GM19240 (cell line): ENCODE data around the gene RAB4B.
"Not testable (repeated sequence)": the region's sequence is repeated elsewhere in the genome, so short reads cannot be mapped to it uniquely, and the experiment has no call there.

Experiments
- DNase-seq: peaks from one replicate; pipeline ENCODE4 v3.0.0; 2011; ENCODE audit warnings: low spot score; ENCODE audit not compliant: insufficient read length

Gene RAB4B

DNA sequence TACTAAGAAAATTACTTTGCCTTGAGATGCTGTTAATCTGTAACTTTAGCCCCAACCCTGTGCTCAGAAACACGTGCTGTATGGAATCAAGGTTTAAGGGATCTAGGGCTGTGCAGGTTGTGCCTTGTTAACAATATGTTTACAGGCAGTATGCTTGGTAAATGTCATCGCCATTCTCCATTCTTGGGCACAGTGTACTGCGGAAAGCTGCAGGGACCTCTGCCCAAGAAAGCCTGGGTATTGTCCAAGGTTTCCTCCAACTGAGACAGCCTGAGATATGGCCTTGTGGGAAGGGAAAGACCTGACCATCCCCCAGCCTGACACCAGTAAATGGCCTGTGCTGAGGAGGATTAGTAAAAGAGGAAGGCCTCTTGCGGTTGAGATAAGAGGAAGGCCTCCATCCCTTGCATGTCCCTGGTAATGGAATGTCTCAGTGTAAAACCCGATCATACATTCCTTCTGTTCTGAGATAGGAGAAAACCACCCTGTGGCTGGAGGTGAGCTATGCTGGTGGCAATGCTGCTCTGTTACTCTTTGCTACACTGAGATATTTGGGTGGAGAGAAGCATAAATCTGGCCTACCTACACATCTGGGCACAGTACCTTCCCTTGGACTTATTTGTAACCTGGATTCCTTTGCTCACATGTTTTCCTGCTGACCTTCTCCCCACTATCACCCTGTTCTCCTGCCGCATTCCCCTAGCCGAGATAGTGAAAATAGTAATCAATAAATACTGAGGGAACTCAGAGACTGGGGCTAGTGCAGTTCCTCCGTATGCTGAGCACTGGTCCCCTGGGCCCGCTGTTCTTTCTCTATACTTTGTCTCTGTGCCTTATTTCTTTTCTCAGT is 44.9 kb downstream of the RAB4B start:
- not testable (repeated sequence) for DNase-seq

DNA sequence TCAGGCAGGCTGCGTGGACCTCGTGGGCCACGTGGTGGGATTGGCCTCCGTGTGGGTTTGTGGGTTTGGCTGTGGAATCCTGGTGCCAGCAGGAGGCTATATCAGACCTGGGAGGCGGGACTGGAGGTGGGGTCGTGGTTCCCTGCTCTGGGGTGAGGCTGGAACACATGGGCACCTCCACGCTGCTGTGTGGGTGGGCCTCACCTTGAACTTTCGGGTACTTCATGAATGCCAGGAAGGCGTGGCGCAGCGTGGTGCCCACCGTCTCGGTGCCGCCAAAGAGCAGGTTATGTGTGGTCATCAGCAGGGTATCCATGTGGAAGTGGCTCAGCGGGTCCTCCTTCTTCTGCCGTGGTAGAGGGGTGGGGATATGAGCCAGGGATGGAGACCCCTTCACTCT is 46.9 kb downstream of the RAB4B start:
- not testable (repeated sequence) for DNase-seq

DNA sequence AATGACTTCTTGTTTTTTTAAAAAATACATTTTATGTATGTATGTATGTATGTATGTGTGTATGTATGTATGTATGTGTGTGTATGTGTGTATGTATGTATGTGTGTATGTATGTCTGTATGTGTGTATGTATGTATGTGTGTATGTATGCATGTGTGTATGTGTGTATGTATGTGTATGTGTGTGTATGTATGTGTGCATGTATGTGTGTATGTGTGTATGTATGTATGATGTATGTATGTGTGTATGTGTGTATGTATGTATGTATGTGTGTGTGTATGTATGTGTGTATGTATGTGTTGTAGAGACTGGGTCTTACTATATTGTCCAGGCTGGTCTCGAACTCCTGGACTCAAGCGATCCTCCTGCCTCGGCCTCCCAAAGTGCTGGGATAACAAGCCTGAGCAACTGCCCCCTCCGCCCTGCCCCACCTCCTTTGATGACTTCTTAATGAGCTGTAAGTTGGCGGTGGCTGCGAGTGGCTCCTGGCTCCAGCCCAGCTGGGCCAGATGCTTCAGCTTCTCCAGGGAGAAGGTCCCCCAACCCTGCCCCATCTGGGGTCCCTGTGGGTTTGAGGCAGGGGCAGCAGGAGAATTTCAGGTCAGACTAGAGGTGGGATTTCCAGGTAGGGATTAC is 47.5 kb downstream of the RAB4B start:
- not testable (repeated sequence) for DNase-seq

DNA sequence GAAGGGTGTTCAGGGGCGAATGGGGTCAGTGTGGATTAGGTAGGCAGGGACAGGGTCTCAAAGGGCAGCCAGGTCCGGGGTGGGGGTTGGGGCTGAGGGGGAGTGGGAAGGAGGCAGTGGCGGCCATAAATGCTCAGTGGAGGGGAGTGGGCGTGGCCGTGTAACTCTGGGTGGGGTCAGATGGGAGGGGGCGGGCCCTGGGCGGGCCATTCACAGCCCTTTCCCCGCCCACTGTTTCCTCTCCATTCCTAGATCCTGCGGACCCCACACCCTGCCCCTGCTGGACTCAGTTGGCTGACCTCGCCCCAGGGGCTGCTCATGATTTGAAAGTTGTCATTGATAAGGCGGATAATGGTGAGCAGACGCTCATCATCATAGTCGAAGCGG is 48.3 kb downstream of the RAB4B start:
- not testable (repeated sequence) for DNase-seq

DNA sequence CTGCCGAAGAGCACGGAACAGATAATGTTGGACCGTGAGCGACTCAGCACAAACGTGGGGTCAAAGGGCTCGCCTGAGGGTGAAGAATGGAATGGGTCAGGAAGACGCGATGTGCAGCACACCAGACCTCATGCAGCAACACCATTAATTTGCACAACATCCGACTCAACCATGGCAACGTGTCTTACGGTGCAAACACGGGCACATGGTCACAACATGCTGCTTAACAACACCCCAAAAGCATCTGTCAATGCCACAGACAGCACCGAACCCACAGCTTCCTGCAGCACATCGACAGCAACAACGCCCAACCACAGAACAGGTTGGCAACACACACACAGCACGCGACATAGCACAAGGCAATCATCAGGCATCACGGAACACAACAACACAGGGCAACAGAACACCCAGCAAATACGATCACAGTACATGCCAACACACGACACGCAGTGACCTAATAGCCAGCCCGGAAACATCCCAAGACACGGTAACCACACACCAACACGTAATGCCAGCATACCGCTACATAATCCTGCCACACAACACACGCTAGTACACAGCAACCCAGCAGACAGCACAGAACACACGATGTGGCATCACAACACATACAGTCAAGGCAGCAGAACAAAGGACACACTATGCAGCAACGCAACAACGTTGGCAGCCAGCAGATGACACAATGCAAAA is 48.8 kb downstream of the RAB4B start:
- DNase-seq: not testable (repeated sequence)

DNA sequence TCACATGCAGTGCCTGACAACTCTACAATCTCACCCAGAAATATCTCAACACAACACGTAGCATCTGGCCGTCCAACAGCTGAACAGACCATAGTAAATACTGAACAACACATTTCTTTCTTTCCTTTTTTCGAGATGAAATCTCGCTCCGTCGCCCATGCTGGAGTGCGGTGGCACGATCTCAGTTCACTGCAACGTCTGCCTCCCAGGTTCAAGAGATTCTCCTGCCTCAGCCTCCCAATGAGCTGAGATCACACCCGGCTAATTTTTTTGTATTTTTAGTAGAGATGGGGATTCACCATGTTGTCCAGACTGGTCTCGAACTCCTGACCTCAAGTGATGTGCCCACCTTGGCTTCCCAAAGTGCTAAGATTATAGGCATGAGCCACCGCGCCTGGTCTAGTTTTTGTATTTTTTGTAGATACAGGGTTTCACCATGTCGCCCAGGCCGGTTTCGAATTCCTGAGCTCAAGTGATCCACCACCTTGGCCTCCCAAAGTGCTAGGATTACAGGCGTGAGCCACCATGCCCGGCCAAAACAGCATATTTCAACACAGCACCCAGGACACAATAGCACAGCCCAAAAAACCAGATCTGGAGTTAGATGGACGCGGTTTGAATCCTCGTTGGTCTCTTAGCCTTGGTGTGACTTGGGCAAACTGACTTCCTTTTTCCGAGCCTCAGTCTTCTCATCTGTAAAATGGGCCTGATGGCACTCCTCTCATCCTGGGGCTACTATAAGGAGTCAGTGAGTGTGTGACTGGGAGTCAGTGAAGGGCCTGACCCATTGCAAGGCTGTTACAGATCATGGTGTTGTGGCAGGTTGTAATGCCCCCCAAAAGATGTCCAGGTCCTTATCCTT is 49.6 kb downstream of the RAB4B start:
- DNase-seq: no peak

DNA sequence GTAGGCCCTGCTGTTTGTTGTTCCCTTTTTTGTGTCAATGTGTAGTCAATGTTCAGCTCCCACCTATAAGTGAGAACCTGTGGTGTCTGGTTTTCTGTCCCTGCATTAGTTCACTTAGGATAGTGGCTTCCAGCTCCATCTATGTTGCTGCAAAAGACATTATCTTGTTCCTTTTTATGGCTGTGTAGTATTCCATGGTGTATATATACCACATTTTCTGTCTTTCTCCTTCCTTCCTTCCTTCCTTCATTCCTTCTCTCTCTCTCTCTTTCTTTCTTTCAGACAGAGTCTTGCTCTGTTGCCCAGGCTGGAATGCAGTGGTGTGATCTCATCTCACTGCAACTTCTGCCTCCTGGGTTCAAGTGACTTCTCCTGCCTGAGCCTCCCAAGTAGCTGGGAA is 51.2 kb downstream of the RAB4B start:
- no peak for DNase-seq

DNA sequence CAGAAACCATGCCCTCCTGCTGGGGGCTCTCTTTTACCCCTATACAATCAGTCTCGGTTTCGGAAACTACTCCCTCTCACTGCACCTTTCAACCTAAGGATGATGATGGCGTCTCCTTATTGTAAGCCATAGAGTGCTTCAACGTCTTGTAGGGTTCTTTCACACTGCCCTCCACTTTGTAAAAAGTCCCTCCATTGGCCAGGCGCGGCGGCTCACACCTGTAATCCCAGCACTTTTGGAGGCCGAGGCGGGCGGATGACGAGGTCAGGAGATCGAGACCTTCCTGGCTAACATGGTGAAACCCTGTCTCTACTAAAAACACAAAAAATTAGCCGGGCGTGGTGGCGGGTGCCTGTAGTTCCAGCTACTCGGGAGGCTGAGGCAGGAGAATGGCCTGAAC is 52.7 kb downstream of the RAB4B start:
- not testable (repeated sequence) for DNase-seq

DNA sequence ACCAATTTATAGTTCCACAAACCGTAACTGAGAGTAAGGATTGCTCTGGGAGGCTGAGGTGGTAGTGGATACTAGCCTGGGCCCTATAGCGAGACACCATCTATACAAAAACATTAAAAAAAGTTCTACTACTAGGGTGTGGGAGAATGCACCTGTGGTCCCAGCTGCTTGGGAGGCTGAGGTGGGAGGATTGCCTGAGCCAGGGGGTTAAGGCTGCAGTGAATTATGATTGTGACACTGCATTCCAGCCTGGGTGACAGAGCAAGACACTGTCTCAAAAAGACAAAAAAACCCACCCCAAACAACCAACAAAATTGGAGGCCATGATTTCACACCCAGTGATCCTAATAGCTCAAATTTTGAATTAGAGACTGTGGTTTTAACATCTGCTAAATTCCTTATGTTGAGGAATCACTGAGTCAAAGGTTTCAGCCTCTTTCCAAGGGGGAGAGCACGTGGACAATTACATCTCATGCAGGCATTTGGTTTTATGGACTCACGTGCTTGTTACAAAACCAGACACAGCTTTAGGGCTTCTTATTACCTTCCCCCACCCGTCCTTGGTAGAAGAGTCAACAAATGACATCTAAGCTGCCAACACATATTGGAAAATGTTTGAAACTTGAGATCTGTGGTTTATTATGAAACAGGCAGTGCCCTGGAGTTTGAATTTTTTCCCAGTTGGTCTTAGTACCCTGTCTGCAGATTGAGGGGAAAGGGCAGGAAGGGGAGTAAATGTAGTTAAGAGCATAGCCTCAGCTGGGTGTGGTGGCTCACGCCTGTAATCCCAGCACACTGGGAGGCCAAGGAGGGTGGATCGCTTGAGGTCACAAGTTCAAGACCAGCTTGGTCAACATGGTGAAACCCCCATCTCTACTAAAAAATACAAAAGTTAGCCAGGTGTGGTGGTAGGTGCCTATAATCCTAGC is 53.7 kb downstream of the RAB4B start:
- no peak for DNase-seq

DNA sequence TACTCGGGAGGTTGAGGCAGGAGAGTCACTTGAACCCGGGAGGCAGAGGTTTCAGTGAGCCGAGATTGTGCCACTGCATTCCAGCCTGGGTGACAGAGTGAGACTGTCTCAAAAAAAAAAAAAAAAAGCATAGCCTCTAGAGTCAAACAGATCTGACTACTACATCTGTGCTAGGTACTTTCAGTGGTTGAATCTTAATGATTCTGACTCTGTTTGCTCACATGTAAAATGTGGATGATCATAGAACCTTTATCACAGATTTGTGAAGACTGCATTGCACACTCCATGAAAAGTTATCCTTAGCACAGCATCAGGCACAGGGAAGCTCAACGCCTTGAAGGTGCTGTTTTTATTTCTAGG is 54.4 kb downstream of the RAB4B start:
- DNase-seq: not testable (repeated sequence)

DNA sequence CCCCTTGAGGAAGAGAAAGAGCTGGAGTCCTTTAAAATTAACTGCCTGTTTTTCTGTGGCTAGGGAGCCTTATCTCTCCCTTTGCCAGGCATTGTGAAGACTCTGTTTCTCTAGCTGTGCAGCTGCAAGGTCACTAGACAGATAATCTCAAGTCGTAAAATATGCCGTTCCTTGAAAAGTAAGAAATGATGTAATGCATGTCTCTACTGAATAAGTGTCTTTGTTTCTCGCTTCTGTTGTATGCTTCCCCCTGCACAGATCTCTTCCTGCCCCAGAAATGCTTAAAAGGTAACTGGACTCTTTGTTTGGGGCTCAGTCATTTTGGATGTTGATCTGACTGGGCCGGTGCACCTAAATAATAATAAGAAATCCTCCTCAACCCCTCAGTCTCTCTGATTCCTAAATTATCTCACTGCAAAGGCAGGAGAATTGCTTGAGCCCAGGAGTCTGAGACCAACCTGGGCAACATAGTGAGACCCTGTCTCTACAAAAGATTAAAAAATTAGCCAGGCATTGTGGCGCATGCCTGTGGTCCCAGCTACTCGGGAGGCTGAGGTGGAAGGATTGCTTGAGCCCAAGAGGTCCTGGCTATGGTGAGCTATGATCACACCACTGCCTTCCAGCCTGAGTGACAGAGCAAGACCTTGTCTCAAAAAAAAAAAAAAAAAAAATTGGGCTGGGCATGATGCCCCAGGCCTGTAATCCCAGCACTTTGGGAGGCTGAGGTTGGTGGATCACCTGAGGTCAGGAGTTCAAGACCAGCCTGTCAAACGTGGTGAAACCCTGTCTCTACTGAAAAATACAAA is 55.9 kb downstream of the RAB4B start:
- DNase-seq: not testable (repeated sequence)

DNA sequence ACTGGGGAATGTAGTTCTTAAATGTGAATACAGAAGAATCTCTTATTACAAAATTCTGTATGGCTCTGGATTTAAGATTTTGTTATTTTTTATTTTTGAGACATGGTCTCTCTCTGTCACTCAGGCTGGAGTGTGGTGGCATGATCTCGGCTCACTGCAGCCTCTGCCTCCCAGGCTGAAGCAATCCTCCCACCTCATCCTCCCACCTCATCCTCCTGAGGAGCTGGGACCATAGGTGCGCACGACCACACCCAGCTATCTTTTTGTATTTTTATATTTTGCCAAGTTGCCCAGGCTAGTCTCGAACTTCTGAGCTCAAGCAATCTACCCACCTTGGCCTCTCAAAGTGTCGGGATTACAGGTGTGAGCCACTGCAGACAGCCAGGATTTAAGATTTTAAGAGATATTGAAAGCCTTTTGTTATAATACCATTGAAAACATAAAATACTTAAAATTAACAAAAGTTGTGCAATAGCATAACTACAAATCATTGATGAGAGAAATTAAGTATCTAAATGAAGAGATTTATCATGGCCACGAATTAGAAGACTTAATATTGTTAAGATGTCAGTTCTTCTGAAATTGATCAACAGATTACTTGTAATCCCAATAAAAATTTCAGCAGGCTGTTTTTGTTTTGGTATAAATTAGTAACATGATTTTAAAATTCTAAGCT is 58.8 kb downstream of the RAB4B start:
- no peak for DNase-seq

DNA sequence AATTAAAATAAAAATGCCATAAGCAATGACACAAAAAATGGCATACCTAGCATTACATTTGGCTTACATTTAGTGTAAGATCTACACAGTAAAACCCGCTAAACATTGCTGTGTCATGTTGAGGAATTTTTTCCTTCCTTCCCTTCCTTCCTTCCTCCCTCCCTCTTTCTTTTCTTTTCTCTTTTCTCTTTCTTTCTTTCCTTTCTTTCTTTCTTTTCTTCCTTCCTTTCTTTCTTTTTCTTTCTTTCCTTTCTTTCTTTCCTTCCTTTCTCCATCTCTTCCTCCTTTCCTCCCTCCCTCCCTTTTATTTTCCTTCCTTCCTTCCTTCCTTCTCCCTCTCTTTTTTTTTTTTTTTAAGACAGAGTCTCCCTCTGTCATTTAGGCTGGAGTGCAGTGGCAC is 60.4 kb downstream of the RAB4B start:
- not testable (repeated sequence) for DNase-seq

DNA sequence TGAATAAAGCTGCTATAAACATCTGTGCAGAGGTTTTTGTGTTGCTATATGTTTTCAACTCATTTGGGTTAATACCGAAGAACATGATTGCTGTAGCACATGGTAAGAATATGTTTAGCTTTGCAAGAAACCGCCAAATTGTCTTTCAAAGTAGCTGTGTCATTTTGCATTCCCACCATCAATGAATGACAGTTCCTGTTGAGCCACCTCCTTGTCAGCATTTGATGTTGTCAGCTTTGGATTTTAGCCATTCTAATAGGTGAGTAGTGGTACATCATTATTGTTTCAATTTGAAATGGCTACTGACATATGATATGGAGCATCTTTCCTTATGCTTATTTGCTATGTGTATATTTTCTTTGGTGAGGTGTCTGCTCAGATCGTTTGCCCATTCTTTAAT is 64.0 kb downstream of the RAB4B start:
- DNase-seq: not testable (repeated sequence)

DNA sequence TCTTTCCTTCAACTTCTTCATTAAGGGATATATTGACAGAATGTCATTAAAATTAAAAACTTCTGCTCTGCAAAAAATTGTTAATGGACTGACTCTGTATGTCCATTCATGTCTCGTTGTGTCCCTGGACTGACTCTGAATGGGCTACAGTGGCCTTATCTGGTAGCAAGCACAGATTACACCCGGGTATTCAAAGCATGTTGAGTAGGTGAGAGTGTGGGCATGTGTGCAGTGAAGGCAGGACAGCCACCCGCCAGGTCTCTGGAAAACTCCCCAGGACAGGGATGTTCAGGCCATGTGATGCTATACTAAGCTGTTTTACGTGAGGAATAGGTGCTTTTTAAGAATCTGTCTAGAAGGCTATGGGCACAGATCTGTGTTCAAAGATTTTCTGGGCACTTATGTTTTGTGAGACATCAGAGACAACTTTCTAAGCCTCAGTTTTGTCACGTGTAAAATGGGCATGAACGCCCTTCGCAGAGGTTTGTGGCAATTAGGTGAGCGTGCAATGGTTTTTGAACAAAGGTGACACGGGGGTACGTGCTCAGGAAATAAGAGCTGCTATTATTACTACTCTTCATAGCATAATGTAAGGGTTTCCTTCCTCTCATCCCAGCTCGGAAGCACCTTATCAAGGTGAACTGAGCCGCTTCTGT is 65.1 kb downstream of the RAB4B start:
- DNase-seq: not testable (repeated sequence)

DNA sequence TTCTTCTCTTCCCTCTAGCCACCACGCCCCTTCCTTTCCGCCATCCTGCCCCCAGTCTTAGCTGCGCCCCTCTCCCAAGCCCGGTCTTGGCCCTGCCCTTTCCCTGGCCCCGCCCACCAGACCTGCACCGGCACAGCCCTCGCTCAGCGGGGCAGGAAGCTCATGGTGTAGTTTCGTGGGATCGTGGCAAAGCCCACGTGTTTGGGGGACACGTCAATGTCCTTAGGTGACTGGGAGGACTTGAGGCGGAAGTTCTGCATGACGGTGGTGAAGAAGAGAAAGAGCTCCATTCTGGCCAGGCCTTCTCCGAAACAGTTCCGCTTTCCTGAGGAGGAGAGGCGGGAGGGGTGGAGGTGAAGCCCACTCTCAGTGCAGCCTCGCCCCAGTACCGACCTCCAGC is 65.6 kb downstream of the RAB4B start:
- DNase-seq: not testable (repeated sequence)
